ENCODE measurements around the gene TSR1. TPM values are rescaled to one million over a fixed set of nuclear protein-coding genes. Genes with fewer than 3 reads are reported as not detected.
A peak's percentile ranks its signal among the peaks of the same experiment; 100 is the strongest.

TSR1 gene
- total and polyA plus RNA-seq, 9 of the 15 experiments (the other 6 are each of a cell fraction or from before 2014, with no cell fraction given): 16.4 to 87.5 (median 55.2) TPM

DNA sequence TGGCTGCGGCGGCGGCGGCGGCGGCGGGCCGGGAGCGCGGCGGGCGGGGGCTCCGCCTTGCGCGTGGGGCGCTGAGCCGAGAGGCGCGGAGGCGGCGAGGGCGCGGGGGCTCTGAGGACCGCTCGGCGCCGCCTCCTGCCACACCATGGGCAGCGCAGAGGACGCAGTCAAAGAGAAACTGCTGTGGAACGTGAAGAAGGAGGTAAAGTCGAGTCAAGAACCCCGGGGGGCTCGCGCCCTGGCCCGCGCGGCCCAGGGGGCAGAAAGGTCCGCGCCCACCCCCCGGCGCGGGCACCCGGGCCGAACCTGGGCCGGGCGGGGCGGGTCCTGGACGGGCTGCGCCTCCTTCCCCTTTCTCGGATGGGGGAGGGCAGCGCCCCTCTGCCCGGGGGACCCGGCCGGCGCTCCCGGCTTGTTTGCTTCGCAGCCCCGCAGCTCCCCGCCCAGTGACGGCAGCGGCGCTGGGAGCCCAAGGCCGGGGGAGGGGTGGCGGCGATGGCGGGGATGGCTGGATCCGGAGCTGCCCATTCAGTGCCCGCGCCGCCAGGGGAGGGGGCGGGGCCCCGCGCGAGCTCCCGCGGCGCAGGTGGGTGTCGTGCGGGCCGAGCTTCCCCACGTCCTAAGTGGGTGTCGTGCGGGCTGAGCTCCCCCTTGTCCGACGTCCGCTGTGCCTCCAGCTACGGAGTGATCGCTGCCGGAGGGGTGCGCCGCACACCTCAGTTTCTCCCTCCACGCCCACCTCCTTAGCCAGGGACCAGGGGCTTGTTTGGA is 1.5 kb upstream of the TSR1 start (continued):
- TF ChIP-seq, protein P1, sequence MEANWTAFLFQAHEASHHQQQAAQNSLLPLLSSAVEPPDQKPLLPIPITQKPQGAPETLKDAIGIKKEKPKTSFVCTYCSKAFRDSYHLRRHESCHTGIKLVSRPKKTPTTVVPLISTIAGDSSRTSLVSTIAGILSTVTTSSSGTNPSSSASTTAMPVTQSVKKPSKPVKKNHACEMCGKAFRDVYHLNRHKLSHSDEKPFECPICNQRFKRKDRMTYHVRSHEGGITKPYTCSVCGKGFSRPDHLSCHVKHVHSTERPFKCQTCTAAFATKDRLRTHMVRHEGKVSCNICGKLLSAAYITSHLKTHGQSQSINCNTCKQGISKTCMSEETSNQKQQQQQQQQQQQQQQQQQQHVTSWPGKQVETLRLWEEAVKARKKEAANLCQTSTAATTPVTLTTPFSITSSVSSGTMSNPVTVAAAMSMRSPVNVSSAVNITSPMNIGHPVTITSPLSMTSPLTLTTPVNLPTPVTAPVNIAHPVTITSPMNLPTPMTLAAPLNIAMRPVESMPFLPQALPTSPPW (CRISPR knock-in tag; IDR thresholded peaks at IDR 0.05): peak; percentile 59; the same call in 1 of the 2 replicates
- TF ChIP-seq, protein P2, sequence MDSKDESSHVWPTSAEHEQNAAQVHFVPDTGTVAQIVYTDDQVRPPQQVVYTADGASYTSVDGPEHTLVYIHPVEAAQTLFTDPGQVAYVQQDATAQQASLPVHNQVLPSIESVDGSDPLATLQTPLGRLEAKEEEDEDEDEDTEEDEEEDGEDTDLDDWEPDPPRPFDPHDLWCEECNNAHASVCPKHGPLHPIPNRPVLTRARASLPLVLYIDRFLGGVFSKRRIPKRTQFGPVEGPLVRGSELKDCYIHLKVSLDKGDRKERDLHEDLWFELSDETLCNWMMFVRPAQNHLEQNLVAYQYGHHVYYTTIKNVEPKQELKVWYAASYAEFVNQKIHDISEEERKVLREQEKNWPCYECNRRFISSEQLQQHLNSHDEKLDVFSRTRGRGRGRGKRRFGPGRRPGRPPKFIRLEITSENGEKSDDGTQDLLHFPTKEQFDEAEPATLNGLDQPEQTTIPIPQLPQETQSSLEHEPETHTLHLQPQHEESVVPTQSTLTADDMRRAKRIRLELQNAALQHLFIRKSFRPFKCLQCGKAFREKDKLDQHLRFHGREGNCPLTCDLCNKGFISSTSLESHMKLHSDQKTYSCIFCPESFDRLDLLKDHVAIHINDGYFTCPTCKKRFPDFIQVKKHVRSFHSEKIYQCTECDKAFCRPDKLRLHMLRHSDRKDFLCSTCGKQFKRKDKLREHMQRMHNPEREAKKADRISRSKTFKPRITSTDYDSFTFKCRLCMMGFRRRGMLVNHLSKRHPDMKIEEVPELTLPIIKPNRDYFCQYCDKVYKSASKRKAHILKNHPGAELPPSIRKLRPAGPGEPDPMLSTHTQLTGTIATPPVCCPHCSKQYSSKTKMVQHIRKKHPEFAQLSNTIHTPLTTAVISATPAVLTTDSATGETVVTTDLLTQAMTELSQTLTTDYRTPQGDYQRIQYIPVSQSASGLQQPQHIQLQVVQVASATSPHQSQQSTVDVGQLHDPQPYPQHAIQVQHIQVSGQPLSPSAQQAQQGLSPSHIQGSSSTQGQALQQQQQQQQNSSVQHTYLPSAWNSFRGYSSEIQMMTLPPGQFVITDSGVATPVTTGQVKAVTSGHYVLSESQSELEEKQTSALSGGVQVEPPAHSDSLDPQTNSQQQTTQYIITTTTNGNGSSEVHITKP (IDR thresholded peaks at IDR 0.05; ENCODE audit: partially characterized antibody): peak; percentile 82
- TF ChIP-seq CREM (IDR thresholded peaks at IDR 0.05; ENCODE audit: low read depth): 0 out of 2 replicates have a peak, but pooled peaks have one; percentile 7
- TF ChIP-seq SAFB (IDR thresholded peaks at IDR 0.05; ENCODE audit: borderline replicate concordance, low read depth, low read length): peak; percentile 47; the same call in 1 of the 2 replicates
- TF ChIP-seq, protein P3, sequence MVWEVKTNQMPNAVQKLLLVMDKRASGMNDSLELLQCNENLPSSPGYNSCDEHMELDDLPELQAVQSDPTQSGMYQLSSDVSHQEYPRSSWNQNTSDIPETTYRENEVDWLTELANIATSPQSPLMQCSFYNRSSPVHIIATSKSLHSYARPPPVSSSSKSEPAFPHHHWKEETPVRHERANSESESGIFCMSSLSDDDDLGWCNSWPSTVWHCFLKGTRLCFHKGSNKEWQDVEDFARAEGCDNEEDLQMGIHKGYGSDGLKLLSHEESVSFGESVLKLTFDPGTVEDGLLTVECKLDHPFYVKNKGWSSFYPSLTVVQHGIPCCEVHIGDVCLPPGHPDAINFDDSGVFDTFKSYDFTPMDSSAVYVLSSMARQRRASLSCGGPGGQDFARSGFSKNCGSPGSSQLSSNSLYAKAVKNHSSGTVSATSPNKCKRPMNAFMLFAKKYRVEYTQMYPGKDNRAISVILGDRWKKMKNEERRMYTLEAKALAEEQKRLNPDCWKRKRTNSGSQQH (CRISPR knock-in tag; IDR thresholded peaks at IDR 0.05): no peak
- TF ChIP-seq EGR1 (conservative IDR thresholded peaks at IDR 0.05): peak; percentile 24; the same call in 1 of the 2 replicates
- TF ChIP-seq PCBP2 (IDR thresholded peaks at IDR 0.05; ENCODE audit: low read depth, low read length, poor library complexity, severe bottlenecking): no peak
- peak; percentile 7 for TF ChIP-seq HMGN3 (IDR thresholded peaks at IDR 0.05; ENCODE audit: borderline replicate concordance, extremely low read depth, insufficient read length, low read depth, low read length)
- TF ChIP-seq CXXC5 (CRISPR knock-in tag; IDR thresholded peaks at IDR 0.05): 0 out of 2 replicates have a peak, but pooled peaks have one; percentile 7
- TF ChIP-seq SIN3A (IDR thresholded peaks at IDR 0.05; ENCODE audit: borderline replicate concordance in 2 of 2, control insufficient read depth in 1 of 2, low read depth in 2 of 2, low read length in 2 of 2): 0 out of 4 replicates have a peak, but pooled peaks of 1 of the 2 experiments have one; percentile 13
- TF ChIP-seq KLF13 (tag; IDR thresholded peaks at IDR 0.05; ENCODE audit: borderline replicate concordance, low read depth): peak; percentile 53; the same call in 1 of the 2 replicates
- peak; percentile 28 to 41; a peak in 3 of 4 replicates for TF ChIP-seq NRF1 (conservative IDR thresholded peaks at IDR 0.05 in 1 of 2, IDR thresholded peaks at IDR 0.05 in 1 of 2)
- peak; percentile 51; the same call in 1 of the 2 replicates for TF ChIP-seq POLR2G (IDR thresholded peaks at IDR 0.05; ENCODE audit: low read depth, low read length)
- 0 out of 4 replicates have a peak, but pooled peaks of 1 of the 2 experiments have one; percentile 15 for TF ChIP-seq TEAD1 (CRISPR knock-in tag; IDR thresholded peaks at IDR 0.05)
